Measurements from ENCODE around the gene ZC3H8. TPM values are rescaled to one million over a fixed set of nuclear protein-coding genes. Genes with fewer than 3 reads are reported as not detected.

ZC3H8 gene
- total and polyA plus RNA-seq, 2 donors (not counting 1 experiment from before 2014, with no cell fraction given) = 5.5 to 26.0 TPM

DNA sequence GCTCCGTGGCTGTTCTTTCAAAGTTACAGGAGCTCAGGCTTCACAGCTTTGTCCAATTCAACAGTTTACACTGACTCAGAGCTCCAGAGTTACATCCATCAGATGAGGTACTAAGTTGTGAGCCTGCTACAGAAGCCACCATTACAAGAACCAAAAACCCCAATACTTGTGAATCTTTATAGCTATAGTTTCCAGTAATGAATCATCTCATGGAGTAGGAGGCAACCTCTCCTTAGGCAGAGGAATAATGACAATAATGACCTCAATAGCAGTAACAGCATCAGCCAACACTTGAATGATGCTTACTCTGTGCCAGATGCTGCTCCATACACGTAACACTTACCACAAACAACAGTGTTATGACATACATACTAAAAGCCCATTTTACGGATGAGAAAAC lies 3.6 kb downstream of the ZC3H8 start:
- no peaks in the 10 kb centered on the region for H3K9me3 Mint-ChIP-seq (ENCODE audit: insufficient read depth)
- TF ChIP-seq EZH2 (IDR thresholded peaks at IDR 0.05; ENCODE audit: borderline replicate concordance, insufficient read depth, low read depth, low read length, poor library complexity, severe bottlenecking) = no peak
- TF ChIP-seq, protein P1, sequence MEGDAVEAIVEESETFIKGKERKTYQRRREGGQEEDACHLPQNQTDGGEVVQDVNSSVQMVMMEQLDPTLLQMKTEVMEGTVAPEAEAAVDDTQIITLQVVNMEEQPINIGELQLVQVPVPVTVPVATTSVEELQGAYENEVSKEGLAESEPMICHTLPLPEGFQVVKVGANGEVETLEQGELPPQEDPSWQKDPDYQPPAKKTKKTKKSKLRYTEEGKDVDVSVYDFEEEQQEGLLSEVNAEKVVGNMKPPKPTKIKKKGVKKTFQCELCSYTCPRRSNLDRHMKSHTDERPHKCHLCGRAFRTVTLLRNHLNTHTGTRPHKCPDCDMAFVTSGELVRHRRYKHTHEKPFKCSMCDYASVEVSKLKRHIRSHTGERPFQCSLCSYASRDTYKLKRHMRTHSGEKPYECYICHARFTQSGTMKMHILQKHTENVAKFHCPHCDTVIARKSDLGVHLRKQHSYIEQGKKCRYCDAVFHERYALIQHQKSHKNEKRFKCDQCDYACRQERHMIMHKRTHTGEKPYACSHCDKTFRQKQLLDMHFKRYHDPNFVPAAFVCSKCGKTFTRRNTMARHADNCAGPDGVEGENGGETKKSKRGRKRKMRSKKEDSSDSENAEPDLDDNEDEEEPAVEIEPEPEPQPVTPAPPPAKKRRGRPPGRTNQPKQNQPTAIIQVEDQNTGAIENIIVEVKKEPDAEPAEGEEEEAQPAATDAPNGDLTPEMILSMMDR (IDR thresholded peaks at IDR 0.05) = no peak
- Histone ChIP-seq H3K4me1 (ENCODE audit: control insufficient read depth in 2 of 2, insufficient read depth in 2 of 2, low read length in 2 of 2) (peaks cover 7 to 12% of the 10 kb centered on the region in 2 donors), H3K27me3 (replicated peaks in 1 of 4; ENCODE audit: control extremely low read depth in 1 of 4, control insufficient read depth in 3 of 4, insufficient read depth in 4 of 4, low read length in 3 of 4) (no peaks in the 10 kb centered on the region), H3K36me3 (replicated peaks in 1 of 2; ENCODE audit: control extremely low read depth in 1 of 2, control insufficient read depth in 1 of 2, extremely low read depth in 1 of 2, insufficient read depth in 2 of 2, low read length in 1 of 2) (peaks cover 4 to 23% of the 10 kb centered on the region in 2 experiments), H4K20me1 (ENCODE audit: control insufficient read depth, insufficient read depth, low read length, poor library complexity, severe bottlenecking) (no peaks in the 10 kb centered on the region), H3K4me2 (replicated peaks; ENCODE audit: low read depth, low read length, poor library complexity, severe bottlenecking) (no peak overlapping the region), H2AFZ (ENCODE audit: insufficient read depth, low read depth, low read length, poor library complexity, severe bottlenecking) (no peak overlapping the region), H3K4me3 (ENCODE audit: control extremely low read depth in 1 of 5, extremely low read depth in 1 of 5, insufficient read depth in 1 of 5, low read depth in 2 of 5, low read length in 4 of 5) (no peak overlapping the region), H3K79me2 (ENCODE audit: control insufficient read depth, insufficient read depth, low read length) (peaks cover 35% of the 10 kb centered on the region), H3K9ac (ENCODE audit: low read length) (no peak overlapping the region), H3K27ac (ENCODE audit: low read length in 2 of 2) (no peak overlapping the region), H3K9me3 (ENCODE audit: control extremely low read depth in 1 of 3, control insufficient read depth in 2 of 3, insufficient read depth in 1 of 3, low read length in 2 of 3) (no peaks in the 10 kb centered on the region)
- ChIA-PET CTCF (interaction anchor here (2.4 kb wide), 1 partner anchor 9 kb away, joined by 12 read pairs; no protein-coding TSS in a partner anchor), POLR2A (no interaction called here)
- H3K27me3 Mint-ChIP-seq = no peaks in the 10 kb centered on the region
- no peak overlapping the region for H3K27ac Mint-ChIP-seq
- WGBS (ENCODE audit: insufficient coverage) = 100% methylated on average over 3 of the region's 3 CpGs
- peaks cover 16% of the 10 kb centered on the region for H3K4me1 Mint-ChIP-seq
- ATAC-seq (ENCODE audit: low read depth) = no peak
- intact Hi-C loops (cut with micrococcal nuclease) = loop anchor here (10.0 kb wide), 1 partner anchor 126 kb away; no protein-coding TSS in a partner anchor
- no peak for DNase-seq
- H3K4me3 Mint-ChIP-seq = no peak overlapping the region

DNA sequence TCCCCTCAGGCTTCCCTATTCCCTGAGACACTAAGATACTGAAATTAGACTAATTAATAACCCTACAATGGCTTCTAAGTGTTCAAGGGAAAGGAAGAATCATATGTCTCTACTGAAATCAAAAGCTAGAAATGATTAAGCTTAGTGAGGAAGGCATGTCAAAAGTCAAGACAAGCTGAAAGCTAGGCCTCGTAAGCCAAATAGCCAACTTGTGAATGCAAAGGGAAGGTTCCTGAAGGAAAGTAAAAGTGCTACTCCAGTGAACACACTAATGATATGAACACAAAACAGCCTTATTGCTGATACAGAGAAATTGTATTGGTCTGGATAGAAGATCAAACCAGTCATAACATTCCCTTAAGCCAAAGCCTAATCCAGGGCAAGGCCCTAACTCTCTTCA lies 10.0 kb downstream of the ZC3H8 start:
- Histone ChIP-seq H3K4me1 (ENCODE audit: control insufficient read depth in 2 of 2, insufficient read depth in 2 of 2, low read length in 2 of 2) (no peaks in the 10 kb centered on the region), H3K27me3 (replicated peaks in 1 of 4; ENCODE audit: control extremely low read depth in 1 of 4, control insufficient read depth in 3 of 4, insufficient read depth in 4 of 4, low read length in 3 of 4) (no peaks in the 10 kb centered on the region), H3K27ac (ENCODE audit: low read length in 2 of 2) (no peak overlapping the region), H3K9ac (ENCODE audit: low read length) (no peak overlapping the region), H3K9me3 (ENCODE audit: control extremely low read depth in 1 of 3, control insufficient read depth in 2 of 3, insufficient read depth in 1 of 3, low read length in 2 of 3) (no peaks in the 10 kb centered on the region), H2AFZ (ENCODE audit: insufficient read depth, low read depth, low read length, poor library complexity, severe bottlenecking) (no peak overlapping the region), H4K20me1 (ENCODE audit: control insufficient read depth, insufficient read depth, low read length, poor library complexity, severe bottlenecking) (no peaks in the 10 kb centered on the region), H3K36me3 (replicated peaks in 1 of 2; ENCODE audit: control extremely low read depth in 1 of 2, control insufficient read depth in 1 of 2, extremely low read depth in 1 of 2, insufficient read depth in 2 of 2, low read length in 1 of 2) (peaks cover 10 to 49% of the 10 kb centered on the region in 2 experiments), H3K4me3 (ENCODE audit: control extremely low read depth in 1 of 5, extremely low read depth in 1 of 5, insufficient read depth in 1 of 5, low read depth in 2 of 5, low read length in 4 of 5) (no peak overlapping the region), H3K4me2 (replicated peaks; ENCODE audit: low read depth, low read length, poor library complexity, severe bottlenecking) (no peak overlapping the region), H3K79me2 (ENCODE audit: control insufficient read depth, insufficient read depth, low read length) (peaks cover 6% of the 10 kb centered on the region)
- CTCF ChIA-PET = interaction anchor here (1.3 kb wide), 1 partner anchor 16 kb away, joined by 4 read pairs; no protein-coding TSS in a partner anchor
- Mint-ChIP-seq H3K4me1 (no peaks in the 10 kb centered on the region), H3K27ac (no peak overlapping the region), H3K4me3 (no peak overlapping the region), H3K27me3 (no peaks in the 10 kb centered on the region), H3K9me3 (ENCODE audit: insufficient read depth) (no peaks in the 10 kb centered on the region)
- TF ChIP-seq, protein P1 (IDR thresholded peaks at IDR 0.05) = no peak
- no peak for TF ChIP-seq EZH2 (IDR thresholded peaks at IDR 0.05; ENCODE audit: borderline replicate concordance, insufficient read depth, low read depth, low read length, poor library complexity, severe bottlenecking)
- no CpG with 5 or more reads among the region's 1 CpG for WGBS (ENCODE audit: insufficient coverage)
- DNase-seq (no peak), ATAC-seq (ENCODE audit: low read depth) (no peak)
- POLR2A ChIA-PET = no interaction called here
- intact Hi-C loops (cut with micrococcal nuclease) = no loop called here

All from B cell (primary cell).